Umbilical cord (tissue), 2 donors: ENCODE data around the gene RPH3AL. TPM values are rescaled to one million over a fixed set of nuclear protein-coding genes. Genes with fewer than 3 reads are reported as not detected.

Source experiments
- DNase-seq: peaks from one replicate; pipeline ENCODE4 v3.0.0-alpha.2; 2015; ENCODE audit warnings: low spot score
- total RNA-seq: library from RNA; depleted of rRNA; stranded (reverse); fragments of >200 nt; gene quantifications from one replicate; pipeline ENCODE4 v1.2.3, GENCODE V29; 2014; ENCODE audit warnings: low replicate concordance; ENCODE audit not compliant: insufficient read depth

RPH3AL gene
- 46.5 TPM for total RNA-seq

- DNase-seq, result peak; percentile 89
Observed at GRCh38 chr17:352421-353212, at the start of gene RPH3AL. Gene RPH3AL, minus strand, starts transcription at chr17:352807. Its CDS starts 25,264 bp downstream, at chr17:327543.

GRCh38 chr17:400257-400656 lies 47.6 kb upstream of the RPH3AL start:
- no peak for DNase-seq

- DNase-seq, result no peak
Observed at GRCh38 chr17:396788-397187, 44.2 kb upstream of the RPH3AL start.

- DNase-seq, result no peak
Observed at GRCh38 chr17:395974-396373, 43.4 kb upstream of the RPH3AL start.

GRCh38 chr17:395179-395578 lies 42.6 kb upstream of the RPH3AL start:
- DNase-seq, result no peak

GRCh38 chr17:394718-395095 lies 42.1 kb upstream of the RPH3AL start:
- no peak for DNase-seq

- DNase-seq, result no peak
Observed at GRCh38 chr17:393806-394717, 41.5 kb upstream of the RPH3AL start.

GRCh38 chr17:391850-392249 lies 39.2 kb upstream of the RPH3AL start:
- DNase-seq, result no peak

- no peak for DNase-seq
Observed at GRCh38 chr17:390025-390424, 37.4 kb upstream of the RPH3AL start.

GRCh38 chr17:388087-388486 lies 35.5 kb upstream of the RPH3AL start:
- no peak for DNase-seq

GRCh38 chr17:386141-386876 lies 33.7 kb upstream of the RPH3AL start:
- peak; percentile 66 for DNase-seq

- no peak for DNase-seq
Observed at GRCh38 chr17:385836-386140, 33.2 kb upstream of the RPH3AL start.

GRCh38 chr17:385178-385835 lies 32.7 kb upstream of the RPH3AL start:
- peak; percentile 68 for DNase-seq

- DNase-seq, result no peak
Observed at GRCh38 chr17:384622-385177, 32.1 kb upstream of the RPH3AL start.

- DNase-seq, result no peak
Observed at GRCh38 chr17:383771-384621, 31.4 kb upstream of the RPH3AL start.

GRCh38 chr17:382644-383533 lies 30.3 kb upstream of the RPH3AL start:
- peak; percentile 94 for DNase-seq

- DNase-seq, result no peak
Observed at GRCh38 chr17:381941-382643, 29.5 kb upstream of the RPH3AL start.

- no peak for DNase-seq
Observed at GRCh38 chr17:381516-381915, 28.9 kb upstream of the RPH3AL start.
